ENCODE results near the gene LEF1.

- TF ChIP-seq CTCF (IDR thresholded peaks at IDR 0.05) (no peak), POLR2A (IDR thresholded peaks at IDR 0.05) (no peak)
Measured at GRCh38 chr4:108055787-108056186, 112.9 kb downstream of the LEF1 start.

Measured in heart left ventricle (tissue), 13 donors.